Lower leg skin (tissue), 4 donors: ENCODE data around the gene ANKS1A. TPM values are rescaled to one million over a fixed set of nuclear protein-coding genes. Genes with fewer than 3 reads are reported as not detected.

ENCODE experiments used
- DNase-seq, 2 donors: peaks; one replicate each; pipeline ENCODE4 v3.0.0-alpha.2; 2019; ENCODE audit warnings: low spot score in 2 of 2
- H3K4me3 ChIP-seq: fragments of 200-600 bp; sonication (generic); 2 replicates; pipeline ENCODE4 v1.5.1; 2017; ENCODE audit warnings: mild to moderate bottlenecking, low read depth; ENCODE audit not compliant: poor library complexity, severe bottlenecking
- CTCF ChIP-seq, 3 donors: fragments of 450-650 bp; IDR thresholded peaks; one replicate each; pipeline ENCODE4 v1.5.1; 2016; ENCODE audit warnings: antibody characterized with exemption in 3 of 3, mild to moderate bottlenecking in 3 of 3, moderate library complexity in 2 of 3
- POLR2A ChIP-seq, 2 donors: fragments of 450-650 bp; IDR thresholded peaks; one replicate each; pipeline ENCODE4 v1.6.1; 2016 to 2017; ENCODE audit warnings: antibody characterized with exemption in 2 of 2, mild to moderate bottlenecking in 1 of 2, moderate library complexity in 1 of 2
- WGBS, 2 donors: methylation state at CpG; one replicate each; pipeline ENCODE4 v1.1.5; 2018; 5-methylcytosine and 5-hydroxymethylcytosine counted together
- intact Hi-C: fragments of 100-400 bp; cut with DNase I; formaldehyde crosslinking; loops from one replicate; pipeline ENCODE4 v1.15.0; 2023; ENCODE audit warnings: low total_unique reads
- total RNA-seq, 4 donors: library from RNA; depleted of rRNA; stranded (reverse); fragments of >200 nt; gene quantifications; one replicate each; pipeline ENCODE4 v1.1.0, GENCODE V29; 2016

The ANKS1A gene
- total RNA-seq, 4 donors from 2014 or later, result 22.9 to 27.8 (median 25.3) TPM

- intact Hi-C loops, result no loop called here
- H3K4me3 ChIP-seq, result no peak overlapping the region
- TF ChIP-seq POLR2A (IDR thresholded peaks at IDR 0.05), result no peak
- TF ChIP-seq CTCF (IDR thresholded peaks at IDR 0.05), result no peak
- no peak for DNase-seq
- WGBS, 2 donors, result 53 to 54% methylated on average over 5 of the region's 5 CpGs
Measured at GRCh38 chr6:35092362-35093117, 203.5 kb downstream of the ANKS1A start.

DNA sequence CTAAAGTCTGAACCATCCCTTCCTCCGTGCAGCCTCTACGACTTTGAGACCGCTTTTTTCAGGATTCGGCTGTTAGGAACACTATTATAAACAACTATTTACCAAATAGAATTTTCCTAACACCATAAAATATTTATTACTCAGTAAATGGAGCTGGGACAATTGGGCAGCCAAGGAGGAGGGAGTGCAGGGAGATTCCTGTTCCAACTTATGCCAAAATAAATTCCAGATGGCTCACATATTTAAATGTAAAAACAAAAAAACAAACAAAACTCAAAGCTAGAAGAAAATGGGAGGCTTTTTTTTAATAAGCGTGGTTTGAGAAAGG is 204.0 kb downstream of the ANKS1A start:
- no peak for TF ChIP-seq CTCF (IDR thresholded peaks at IDR 0.05)
- no peak for TF ChIP-seq POLR2A (IDR thresholded peaks at IDR 0.05)
- WGBS, 2 donors, result 57 to 59% methylated on average over 5 of the region's 5 CpGs
- no peak overlapping the region for H3K4me3 ChIP-seq
- no peak for DNase-seq
- intact Hi-C loops, result no loop called here

DNA sequence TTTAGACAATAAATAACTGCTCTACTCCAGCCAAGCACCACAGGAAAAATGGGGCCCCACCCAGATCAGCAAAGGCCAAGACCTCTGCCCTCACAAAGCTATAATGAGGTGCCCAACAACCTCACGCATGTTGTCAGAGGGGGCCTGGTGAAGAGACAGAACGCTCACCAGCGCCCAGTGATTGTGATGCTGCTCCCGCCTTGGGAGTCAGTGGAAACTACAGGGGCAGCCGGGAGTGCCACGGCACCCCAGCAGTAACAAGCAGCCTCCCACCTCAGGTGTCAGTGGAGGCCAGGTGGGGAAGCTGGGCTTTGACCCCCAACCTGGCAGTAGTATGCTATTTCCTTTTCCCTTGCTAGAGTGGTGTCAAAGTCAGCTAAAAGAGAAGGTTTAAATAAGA is 204.7 kb downstream of the ANKS1A start:
- intact Hi-C loops, result no loop called here
- no peak overlapping the region for H3K4me3 ChIP-seq
- TF ChIP-seq POLR2A (IDR thresholded peaks at IDR 0.05) (no peak), CTCF (IDR thresholded peaks at IDR 0.05) (no peak)
- 79 to 86% methylated on average over 5 of the region's 6 CpGs for WGBS, 2 donors
- no peak for DNase-seq

DNA sequence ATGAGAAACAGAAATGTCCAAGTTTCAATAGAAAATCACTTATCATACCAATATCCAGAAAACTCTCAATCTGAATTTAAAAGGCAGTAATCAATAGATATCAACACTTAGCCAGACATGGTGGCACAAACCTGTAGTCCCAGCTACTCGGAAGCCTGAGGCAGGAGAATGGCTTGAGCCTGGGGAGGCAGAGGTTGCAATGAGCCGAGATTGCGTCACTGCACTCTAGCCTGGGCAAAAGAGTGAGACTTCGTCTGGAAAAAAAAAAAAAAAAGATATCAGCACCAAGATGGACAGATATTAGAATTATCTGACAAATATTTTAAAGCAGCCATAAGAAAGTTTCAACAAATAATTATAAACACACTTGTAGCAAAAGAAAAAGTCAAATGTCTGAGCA is 205.1 kb downstream of the ANKS1A start:
- DNase-seq, result no peak
- intact Hi-C loops, result no loop called here
- H3K4me3 ChIP-seq, result no peak overlapping the region
- WGBS, 2 donors, result 58 to 65% methylated on average over 4 of the region's 4 CpGs
- no peak for TF ChIP-seq POLR2A (IDR thresholded peaks at IDR 0.05)
- no peak for TF ChIP-seq CTCF (IDR thresholded peaks at IDR 0.05)

DNA sequence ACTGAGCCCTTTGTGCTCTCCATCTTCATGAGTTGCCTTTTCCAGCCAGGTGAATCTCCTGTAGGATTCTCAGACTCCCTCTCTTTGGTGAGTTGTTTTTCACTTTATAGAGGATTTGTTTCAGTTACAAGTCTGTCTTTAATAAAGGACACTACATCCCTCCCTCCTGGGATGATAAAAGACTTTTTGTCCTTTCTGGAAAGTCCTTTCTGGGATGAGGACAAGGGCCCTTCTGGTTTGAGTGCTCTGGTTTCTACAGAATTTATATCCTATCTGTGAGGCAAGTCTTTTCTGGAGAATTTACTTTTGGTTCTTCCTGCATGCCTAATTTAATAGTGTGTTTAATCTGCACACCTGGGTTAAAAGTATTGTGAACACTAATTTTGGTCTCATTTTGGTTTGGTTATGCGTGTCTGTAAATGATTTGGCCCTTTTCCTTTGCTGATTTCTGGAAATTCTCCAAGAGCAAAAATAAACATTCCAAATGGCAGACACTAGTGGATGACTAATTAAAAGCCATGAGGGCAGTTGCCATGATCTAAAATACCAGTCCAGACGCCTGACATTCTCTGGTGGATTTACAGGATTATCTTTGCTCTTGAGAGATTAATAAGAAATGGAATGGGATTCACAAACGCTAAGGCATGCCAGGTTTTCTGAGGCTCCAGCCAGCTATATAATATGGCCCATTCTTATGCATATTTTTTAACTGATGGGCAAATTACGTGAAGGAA is 207.2 kb downstream of the ANKS1A start:
- DNase-seq, result no peak
- 16 to 22% methylated on average over 4 of the region's 4 CpGs for WGBS, 2 donors
- intact Hi-C loops, result no loop called here
- no peak overlapping the region for H3K4me3 ChIP-seq
- TF ChIP-seq CTCF (IDR thresholded peaks at IDR 0.05) (no peak), POLR2A (IDR thresholded peaks at IDR 0.05) (no peak)
